Mammary epithelial cell (primary cell): Measurements from ENCODE around the gene BCAM.

Source experiments
- EZH2 ChIP-seq: IDR thresholded peaks from 2 replicates; pipeline ENCODE4 v1.6.1; 2012; ENCODE audit warnings: low read length, inconsistent platforms, borderline replicate concordance
- TF ChIP-seq, protein P1 (sequence below), 2 donors: IDR thresholded peaks in 1 of 2; conservative IDR thresholded peaks in 1 of 2; 2 replicates each; pipeline ENCODE4 v1.5.1; 2011 to 2012; ENCODE audit warnings: inconsistent platforms in 2 of 2, low read length in 2 of 2, mild to moderate bottlenecking in 2 of 2, control low read depth in 1 of 2, low read depth in 1 of 2; ENCODE audit not compliant: insufficient read depth in 1 of 2; ENCODE audit errors: extremely low read depth in 1 of 2

DNA sequence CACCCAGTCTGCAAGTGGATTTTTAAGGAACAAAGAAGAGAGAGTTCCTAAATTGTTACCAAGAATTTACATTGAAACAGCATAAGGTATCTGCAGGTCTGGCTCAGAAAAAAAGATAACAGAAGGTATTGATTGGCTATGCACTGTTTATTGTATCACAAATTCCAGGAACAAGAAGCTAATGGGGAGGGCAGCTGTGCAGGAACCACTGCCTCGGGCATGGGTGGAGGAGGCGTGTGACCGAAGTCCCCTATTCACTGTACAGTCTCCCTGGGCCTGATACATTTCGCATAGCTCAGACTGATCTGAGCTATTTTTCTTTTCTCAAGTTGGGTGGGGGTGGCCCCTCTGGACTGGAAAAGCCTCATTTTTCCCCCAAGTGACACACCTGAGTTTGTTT lies 48.9 kb downstream of the BCAM start:
- no peak for TF ChIP-seq EZH2
- TF ChIP-seq, protein P1, sequence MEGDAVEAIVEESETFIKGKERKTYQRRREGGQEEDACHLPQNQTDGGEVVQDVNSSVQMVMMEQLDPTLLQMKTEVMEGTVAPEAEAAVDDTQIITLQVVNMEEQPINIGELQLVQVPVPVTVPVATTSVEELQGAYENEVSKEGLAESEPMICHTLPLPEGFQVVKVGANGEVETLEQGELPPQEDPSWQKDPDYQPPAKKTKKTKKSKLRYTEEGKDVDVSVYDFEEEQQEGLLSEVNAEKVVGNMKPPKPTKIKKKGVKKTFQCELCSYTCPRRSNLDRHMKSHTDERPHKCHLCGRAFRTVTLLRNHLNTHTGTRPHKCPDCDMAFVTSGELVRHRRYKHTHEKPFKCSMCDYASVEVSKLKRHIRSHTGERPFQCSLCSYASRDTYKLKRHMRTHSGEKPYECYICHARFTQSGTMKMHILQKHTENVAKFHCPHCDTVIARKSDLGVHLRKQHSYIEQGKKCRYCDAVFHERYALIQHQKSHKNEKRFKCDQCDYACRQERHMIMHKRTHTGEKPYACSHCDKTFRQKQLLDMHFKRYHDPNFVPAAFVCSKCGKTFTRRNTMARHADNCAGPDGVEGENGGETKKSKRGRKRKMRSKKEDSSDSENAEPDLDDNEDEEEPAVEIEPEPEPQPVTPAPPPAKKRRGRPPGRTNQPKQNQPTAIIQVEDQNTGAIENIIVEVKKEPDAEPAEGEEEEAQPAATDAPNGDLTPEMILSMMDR (conservative IDR thresholded peaks at IDR 0.05 in 1 of 2, IDR thresholded peaks at IDR 0.05 in 1 of 2; ENCODE audit: extremely low read depth in 1 of 2, insufficient read depth in 1 of 2, low read depth in 1 of 2, low read length in 2 of 2) = no peak
